ENCODE measurements around the gene PCTP.

The PCTP gene

GRCh38 chr17:55727920-55728319, 22.9 kb upstream of the PCTP start:
- no peak for DNase-seq (ENCODE audit: low read depth)

- no peak for DNase-seq (ENCODE audit: low read depth)
These were observed 22.5 kb upstream of the PCTP start for GRCh38 chr17:55728361-55728760.

DNA sequence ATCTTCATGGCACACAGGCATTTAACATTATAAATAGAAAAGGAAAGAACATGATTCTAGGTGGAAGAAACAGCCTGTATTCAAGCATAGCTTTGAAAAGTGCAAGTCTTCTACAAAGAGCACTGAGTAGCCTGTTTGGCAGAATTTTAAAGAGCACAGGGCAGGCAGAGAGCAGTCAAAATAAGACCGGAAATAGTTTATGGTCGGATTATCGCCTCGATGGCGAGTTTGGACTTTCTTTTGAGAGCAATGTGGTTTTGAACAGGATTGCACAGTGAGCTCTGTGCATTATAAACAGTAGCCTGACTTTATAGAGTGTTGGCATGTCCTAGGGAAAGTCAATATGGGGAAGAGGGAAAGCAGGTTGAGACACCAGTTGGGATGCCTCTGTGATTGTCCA, 22.0 kb upstream of the PCTP start:
- DNase-seq (ENCODE audit: low read depth), result no peak

DNA sequence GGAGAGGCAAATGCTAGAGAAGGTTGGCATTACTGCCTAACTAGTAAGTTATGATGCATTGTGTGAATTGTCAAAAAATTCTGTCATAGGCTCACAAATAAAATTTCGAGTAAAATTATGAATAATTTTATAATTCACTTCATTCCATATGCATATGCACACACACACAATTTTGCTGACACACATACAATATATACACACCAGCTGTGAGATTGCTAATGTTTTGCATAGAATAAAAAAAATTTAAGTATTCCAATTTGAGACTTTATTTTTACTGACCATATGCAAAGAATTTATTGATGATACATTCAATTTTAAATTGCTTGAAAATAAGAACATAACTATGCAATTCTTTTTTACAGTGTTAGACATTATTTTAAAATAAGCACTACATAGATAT, 21.4 kb upstream of the PCTP start:
- DNase-seq (ENCODE audit: low read depth), result no peak

GRCh38 chr17:55730380-55730779, 20.5 kb upstream of the PCTP start:
- DNase-seq (ENCODE audit: low read depth), result no peak

DNA sequence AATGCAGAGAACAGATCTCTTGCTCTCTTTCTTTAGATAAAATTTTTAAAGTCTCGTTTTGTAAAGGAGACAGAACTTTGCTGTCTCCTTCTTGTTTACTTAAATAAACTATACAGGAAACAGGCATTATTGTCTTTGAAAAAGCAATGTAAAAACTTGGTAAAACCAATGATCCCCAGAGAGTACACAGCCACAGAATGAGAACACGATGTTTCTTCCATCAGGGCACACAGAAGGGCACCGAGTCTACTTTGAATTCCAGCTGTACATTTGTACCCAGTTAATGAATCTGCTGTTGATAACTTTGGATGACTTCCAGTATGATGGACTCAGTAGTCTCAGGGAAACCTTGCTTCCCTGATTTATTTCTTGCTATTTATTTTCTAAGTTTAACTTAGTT, 20.0 kb upstream of the PCTP start:
- no peak for DNase-seq (ENCODE audit: low read depth)

DNA sequence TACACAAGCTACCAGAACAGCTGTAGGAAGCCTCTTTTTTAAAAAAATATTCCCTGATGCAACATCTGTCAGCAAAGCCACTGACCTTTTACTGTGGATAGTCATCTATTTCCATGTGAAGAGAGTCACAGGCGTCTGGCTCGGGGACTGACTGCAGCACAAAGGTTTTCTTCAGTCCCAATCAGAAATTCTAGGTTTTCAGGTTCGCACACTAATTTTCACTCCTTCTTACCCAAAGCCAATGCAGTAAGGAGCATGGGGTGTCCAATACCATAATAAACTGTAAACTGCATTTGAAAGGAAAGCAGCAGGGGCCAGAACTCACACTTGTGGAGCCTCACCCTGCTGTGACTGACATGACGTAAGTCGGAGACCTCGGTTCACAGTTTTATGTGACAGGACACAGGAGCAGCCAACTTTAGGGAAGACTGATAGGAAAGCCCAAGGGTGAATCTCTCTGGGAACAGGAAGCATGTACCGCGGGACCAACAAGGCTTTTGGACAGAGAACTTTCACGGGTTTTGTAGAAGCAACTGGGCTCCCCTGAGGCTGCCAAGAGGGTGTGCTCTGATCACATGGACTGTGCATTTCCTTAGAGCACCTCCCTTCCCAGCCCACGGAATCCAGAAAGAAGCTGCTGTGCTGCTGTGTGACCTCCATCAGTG, 19.1 kb upstream of the PCTP start:
- DNase-seq (ENCODE audit: low read depth), result no peak

DNA sequence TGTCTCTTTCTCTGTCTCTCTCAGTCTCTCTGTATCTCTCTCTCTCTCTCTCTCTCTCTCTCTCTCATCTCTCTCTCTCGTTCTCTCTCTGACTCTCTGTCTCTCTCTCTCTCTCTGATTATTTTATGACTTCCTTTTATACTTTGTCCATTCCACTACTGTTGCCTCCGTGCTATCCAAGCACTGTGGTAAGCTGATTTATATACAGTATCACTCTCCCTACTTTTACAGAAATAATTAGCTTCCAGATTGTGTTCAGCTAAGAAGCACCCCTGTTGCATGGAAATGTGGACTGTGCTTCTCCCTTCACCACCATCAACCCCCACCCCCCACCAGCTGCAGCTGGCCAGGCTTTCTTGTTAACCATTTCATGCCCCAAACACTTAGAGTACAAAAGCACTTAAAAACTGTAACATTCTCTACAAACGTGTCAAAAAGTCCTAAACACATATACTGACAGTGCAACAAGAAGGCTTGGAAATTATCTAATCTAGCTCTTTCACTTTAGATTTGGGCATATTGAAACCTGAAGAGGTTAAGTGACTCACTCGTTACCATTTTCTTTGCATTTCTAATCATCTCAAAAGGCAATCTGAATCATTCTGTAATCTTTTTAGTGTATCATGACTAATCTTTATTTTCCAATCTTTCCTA, 16.6 kb upstream of the PCTP start:
- no peak for DNase-seq (ENCODE audit: low read depth)

- no peak for DNase-seq (ENCODE audit: low read depth)
These were observed 15.0 kb upstream of the PCTP start for GRCh38 chr17:55735731-55736405.

- no peak for DNase-seq (ENCODE audit: low read depth)
These were observed 12.8 kb upstream of the PCTP start for GRCh38 chr17:55737976-55738501.

DNA sequence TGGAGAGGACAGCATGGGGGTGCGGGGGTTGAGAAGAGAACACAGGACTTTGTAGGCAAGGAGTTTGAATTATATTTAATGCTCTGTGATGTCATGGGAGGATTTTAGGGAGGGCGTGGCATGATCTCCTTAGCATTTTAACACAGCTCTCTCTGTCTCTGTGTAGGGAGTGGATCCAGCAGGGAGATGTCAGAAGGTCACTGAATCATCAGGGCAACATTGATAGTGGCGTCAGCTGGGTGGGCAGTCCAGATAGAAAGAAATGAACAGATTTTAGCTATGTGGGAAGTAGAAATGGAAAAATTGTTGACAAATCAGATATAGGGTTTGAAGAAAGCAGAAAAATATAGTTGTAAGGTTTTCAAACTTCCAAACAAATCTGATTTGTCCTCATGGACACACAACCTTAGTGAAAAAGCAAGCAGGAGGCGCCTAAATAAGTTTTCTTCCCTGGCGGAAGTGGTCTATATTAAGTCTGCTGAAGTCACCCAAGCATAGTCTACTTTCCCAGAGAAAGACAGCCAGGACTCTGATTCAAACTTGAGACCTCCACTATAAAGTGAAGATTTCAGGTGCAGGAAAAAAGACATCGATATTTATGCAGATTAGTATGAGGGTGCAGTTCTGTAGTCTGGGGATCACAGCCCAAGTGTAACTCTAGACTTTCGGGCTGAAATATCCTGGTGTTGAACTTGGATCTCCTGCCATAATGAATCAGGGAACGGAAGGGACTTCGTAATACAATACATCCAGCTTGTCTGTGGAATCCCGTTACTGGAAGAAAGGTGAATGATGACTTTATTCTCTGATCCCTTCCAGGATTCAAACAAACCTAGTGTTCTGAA, 10.1 kb upstream of the PCTP start:
- DNase-seq (ENCODE audit: low read depth), result no peak

GRCh38 chr17:55741356-55741700, 9.5 kb upstream of the PCTP start:
- no peak for DNase-seq (ENCODE audit: low read depth)

DNA sequence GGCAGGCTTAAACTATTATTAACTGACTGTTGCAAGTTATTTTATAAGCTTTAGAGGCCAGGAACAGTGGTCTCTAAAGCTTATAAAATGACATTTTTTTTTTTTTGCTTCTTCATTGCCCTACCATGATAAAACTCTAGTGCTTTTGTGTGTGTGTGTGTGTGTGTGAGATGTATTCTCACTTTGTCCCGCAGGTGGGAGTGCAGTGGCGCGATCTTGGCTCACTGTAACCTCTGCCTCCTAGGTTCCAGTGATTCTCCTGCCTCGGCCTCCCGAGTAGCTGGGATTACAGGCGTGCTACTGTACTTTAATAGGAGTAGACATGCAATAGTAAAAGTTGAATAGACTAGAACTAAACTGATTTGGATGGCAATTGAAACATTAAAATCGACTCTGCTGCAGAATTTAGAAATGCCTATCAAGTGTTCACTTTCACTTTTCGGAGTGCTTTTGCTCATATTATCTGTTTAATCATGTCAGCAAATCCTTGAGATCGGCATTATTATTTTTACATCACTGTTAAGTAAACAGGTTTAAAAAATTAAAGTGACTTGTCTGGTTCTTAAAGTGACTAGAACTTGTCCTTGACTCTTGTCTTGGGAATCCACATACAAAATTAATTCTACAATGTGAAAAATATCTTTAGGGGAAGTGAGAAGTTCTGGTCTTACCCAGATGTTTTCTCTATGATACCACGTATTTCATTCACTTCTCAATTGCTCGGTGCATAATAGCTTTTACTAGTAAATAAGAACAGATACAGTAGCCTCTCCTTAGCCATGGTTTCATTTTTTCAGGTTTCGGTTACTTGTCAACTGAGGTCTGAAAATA, 8.4 kb upstream of the PCTP start:
- DNase-seq (ENCODE audit: low read depth), result no peak

DNA sequence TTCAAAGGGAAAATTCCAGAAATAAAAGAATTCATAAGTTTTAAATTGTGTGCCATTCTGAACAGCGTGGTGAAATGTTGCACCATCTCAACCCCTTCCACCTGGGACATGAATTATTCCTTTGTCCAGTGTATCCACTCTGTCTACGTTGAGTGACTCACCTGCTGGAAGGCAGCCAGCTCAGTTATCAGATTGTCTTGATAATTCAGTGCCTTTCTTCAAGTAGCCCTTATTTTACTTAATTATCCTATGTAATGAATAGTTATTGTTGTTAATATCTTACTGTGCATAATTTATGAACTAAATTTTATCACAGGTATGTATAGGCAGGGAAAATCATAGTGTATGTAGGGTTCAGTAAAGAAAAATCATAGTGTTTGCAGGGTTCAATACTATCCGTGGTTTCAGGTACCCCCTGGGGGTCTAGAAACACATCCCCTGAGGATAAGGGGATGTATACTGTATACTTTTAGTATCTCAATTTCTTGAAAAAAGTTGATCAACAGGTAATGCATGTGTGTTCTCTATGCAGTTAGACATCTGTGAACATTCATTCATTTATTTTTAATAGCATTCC, 7.7 kb upstream of the PCTP start:
- DNase-seq (ENCODE audit: low read depth), result no peak

DNA sequence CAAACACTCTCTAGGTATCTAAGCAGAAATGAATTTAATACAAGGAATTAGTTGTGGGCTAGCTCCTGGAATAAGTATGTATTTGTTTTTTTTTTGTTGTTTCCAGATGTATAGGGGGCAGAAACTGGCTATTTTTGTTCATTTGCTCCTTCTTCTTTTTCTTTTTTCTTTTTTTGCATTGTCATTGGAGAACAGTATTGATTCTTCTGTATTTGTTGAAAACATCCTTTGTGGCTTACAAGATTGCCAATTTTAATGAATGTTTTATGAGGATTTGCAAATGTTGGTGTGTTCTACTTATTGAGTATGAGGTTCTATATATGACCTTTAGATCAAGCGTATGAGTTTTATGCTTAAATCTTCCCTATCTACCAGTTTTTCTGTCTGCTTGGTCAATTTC, 5.6 kb upstream of the PCTP start:
- DNase-seq (ENCODE audit: low read depth), result no peak

DNA sequence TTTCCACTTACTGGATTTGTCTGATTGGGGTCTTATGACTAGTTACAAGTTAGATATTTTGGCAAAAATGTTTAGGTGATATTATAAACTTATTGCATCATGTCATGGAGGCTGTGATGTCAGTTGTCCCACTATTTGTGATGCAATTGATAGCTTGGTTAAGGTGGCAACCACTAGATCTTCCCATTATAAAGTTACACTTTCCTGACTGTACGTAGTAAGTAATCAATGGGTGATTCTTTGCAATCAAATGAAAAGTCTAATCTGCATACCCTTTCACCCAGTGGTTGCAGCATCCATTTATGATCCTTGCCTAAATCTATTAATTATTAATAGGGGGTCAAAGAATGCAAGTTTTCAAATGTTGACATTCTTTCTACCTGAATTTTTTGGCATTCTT, 4.4 kb upstream of the PCTP start:
- DNase-seq (ENCODE audit: low read depth), result no peak

DNA sequence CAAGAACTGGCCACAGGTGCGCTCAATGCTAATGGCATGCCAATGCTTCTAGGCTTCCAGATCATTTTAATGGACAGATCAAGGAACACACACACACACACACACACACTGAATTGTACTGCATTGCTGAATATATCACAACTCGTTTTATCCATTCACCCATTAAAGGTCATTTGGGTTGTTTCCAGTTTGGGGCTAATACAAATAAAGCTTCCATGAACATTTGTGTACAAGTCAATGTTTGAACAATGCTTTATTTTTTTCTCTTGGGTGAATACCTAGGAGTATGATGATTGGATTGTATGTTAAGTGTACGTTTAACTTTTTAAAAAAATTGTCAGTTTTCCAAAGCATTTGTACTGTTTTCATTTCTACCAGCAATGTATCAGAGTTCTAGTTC, 3.6 kb upstream of the PCTP start:
- DNase-seq (ENCODE audit: low read depth), result no peak

DNA sequence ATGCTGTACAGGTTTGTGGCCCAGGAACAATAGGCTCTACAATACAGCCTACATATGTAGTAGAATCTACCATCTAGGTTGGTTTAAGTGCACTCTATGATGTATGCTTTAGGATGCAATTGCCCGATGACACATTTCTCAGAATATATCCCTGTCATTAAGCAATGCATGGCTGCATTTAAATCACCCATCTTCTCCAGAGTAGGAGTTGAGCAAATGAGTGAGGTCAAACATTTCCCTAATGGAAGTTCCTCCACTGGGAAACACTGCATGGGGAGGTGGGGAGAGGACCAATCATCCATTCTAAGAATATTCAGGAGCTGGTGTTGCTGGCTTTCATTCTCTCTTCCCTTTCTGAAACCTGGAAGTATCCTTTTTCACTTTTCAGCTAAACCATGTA, 2.0 kb upstream of the PCTP start:
- DNase-seq (ENCODE audit: low read depth), result no peak

- DNase-seq (ENCODE audit: low read depth), result no peak
These were observed 866 bp upstream of the PCTP start for GRCh38 chr17:55749985-55750384.

DNA sequence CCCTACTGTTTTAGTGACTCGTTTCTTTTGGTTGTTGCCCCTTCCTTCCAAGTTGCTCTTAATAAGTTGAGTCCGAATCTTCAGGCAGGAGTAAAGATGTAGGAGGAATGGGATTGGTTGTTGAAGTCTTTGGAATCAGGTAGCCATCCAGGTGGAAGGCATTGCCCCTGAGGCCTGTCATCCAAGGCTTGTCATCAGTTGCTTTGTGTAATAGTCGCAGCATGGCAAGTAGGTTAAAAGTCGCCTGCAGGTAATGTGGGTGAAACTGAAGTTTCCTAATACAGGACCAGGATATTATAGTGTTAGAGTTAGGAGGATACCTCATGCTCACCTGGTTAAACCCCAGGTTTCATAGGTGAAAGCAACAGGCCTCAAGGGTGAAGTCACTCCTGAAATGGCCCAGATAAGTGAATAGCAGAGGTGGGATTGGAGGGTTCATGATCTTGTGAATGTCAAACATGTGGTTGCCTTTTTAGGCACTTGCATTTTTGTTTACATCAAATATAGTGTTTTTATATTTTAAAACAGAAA, 934 bp downstream of the PCTP start:
- DNase-seq (ENCODE audit: low read depth), result no peak

GRCh38 chr17:55756689-55757088, 5.8 kb downstream of the PCTP start:
- no peak for DNase-seq (ENCODE audit: low read depth)
